HG03175 (cell line): ENCODE results near the gene DEUP1.
"Not testable (repeated sequence)": the region's sequence is repeated elsewhere in the genome, so short reads cannot be mapped to it uniquely, and the experiment has no call there.

Experiments used
- ATAC-seq: cut with Tn5 transposase; IDR thresholded peaks from one replicate; pipeline ENCODE4 v1.9.1; 2021; ENCODE audit warnings: mild to moderate bottlenecking, moderate library complexity; ENCODE audit not compliant: unreplicated experiment

Gene DEUP1

GRCh38 chr11:93350835-93351234 lies 20.3 kb downstream of the DEUP1 start:
- no peak for ATAC-seq

GRCh38 chr11:93359396-93359795 lies 28.9 kb downstream of the DEUP1 start:
- no peak for ATAC-seq

DNA sequence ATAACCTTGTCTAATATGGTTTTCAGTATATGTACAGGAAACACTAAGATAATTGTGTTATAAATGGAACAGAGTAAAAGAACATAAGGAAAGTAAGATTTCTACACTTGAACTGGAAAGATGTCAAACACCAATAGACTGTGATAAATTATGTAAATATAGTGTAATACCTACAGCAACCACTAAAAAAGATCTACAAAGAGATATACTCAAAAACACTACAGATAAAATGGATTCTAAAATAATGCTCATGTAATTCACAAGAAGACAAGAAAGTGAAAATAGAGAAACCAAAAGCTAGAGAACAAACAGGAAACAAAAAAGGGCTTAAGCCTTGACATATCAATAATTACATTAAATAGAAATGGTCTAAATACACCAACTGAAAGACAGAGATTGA lies 30.9 kb downstream of the DEUP1 start:
- no peak for ATAC-seq

GRCh38 chr11:93368022-93368421 lies 37.5 kb downstream of the DEUP1 start:
- no peak for ATAC-seq

GRCh38 chr11:93370260-93370659 lies 39.7 kb downstream of the DEUP1 start:
- ATAC-seq = no peak

GRCh38 chr11:93389737-93390136 lies 59.2 kb downstream of the DEUP1 start:
- ATAC-seq = no peak

DNA sequence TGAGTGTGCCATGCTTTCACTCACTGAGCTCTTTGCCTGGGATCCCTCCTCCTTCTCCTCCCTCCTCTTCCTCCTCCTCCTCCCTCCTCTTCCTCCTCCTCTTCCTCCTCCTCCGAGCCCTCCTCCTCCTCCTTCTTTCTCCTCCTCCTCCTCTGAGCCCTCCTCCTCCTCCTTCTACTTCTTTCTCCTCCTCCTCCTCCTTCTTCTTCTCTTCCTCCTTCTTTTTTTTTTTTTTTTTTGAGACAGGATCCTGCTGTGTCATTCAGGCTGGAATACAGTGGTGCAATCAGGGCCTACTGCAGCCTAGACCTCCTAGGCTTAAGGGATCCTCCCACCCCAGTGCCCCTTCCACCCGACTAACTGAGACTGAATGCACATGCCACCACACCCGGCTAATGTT lies 62.3 kb downstream of the DEUP1 start:
- ATAC-seq = no peak

GRCh38 chr11:93393386-93393785 lies 62.8 kb downstream of the DEUP1 start:
- ATAC-seq = no peak

- ATAC-seq = no peak
These were observed 63.9 kb downstream of the DEUP1 start for GRCh38 chr11:93394488-93394887.

DNA sequence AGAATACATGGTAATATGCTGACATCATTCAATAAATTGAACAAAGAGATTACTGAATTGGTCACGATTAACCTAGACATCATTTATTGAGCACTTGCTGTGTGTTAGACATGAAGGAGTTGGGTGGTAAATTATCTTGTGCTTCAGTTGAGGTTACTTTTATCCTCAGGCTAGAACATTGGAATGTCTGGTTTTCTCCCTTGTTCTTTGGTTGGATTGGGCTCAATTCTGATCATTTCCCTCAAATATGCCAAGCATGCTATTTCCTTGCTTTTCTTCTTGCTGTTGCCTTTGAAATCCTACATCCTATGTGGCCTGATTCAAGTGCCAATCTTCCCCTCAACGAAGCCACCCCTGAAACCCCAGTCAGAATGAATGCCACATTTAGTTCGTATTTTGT lies 65.8 kb downstream of the DEUP1 start:
- ATAC-seq = no peak

DNA sequence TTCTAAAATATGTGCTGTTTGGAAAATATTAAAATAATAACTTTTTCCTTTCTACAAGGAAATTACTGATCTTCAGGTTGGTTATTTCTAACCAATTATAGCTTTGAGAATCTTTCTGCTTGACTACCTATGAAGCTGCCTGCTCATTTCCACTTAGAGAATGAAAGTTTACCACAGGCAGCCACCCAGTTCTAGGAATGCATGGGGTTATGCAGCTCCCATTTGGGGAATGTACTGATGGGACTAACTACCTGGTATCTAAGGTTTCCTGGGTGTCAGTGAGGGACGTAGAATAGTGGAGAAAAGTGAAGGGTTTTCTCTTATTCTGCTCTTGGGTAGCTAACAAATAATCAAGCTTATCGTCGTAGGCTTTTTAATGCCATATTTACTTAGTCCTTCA lies 73.4 kb downstream of the DEUP1 start:
- ATAC-seq = no peak

GRCh38 chr11:93407777-93408401 lies 77.3 kb downstream of the DEUP1 start:
- ATAC-seq = no peak

- no peak for ATAC-seq
These were observed 79.9 kb downstream of the DEUP1 start for GRCh38 chr11:93410441-93410840.

- ATAC-seq = no peak
These were observed 81.2 kb downstream of the DEUP1 start for GRCh38 chr11:93411705-93412104.

DNA sequence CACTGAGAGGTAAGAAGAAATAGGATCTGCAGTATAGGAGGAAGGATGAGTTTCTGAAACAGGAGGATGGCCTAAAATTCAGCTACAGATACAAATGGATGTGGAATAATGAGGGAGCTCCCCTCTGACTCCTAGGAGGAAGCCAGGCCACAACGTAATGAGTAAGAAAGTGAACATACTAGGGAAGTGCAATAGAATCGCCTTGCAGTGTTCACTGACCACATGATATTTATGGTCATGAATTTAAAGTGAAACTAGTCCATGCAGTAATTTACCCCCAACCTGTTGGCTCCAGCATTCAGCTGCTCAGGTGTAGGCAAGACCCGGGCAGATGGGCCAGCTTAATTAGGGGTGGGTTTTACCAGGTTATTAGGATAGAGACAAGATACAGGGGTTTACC lies 101.7 kb downstream of the DEUP1 start:
- ATAC-seq = no peak

DNA sequence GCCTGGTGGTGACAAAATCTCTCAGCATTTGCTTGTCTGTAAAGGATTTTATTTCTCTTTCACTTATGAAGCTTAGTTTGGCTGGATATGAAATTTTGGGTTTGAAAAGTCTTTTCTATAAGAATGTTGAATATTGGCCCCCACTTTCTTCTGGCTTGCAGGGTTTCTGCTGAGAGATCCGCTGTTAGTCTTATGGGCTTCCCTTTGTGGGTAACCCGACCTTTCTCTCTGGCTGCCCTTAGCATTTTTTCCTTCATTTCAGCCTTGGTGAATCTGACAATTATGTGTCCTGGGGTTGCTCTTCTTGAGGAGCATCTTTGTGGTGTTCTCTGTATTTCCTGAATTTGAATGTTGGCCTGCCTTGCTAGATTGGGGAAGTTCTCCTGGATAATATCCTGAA lies 112.7 kb downstream of the DEUP1 start:
- ATAC-seq = not testable (repeated sequence)

DNA sequence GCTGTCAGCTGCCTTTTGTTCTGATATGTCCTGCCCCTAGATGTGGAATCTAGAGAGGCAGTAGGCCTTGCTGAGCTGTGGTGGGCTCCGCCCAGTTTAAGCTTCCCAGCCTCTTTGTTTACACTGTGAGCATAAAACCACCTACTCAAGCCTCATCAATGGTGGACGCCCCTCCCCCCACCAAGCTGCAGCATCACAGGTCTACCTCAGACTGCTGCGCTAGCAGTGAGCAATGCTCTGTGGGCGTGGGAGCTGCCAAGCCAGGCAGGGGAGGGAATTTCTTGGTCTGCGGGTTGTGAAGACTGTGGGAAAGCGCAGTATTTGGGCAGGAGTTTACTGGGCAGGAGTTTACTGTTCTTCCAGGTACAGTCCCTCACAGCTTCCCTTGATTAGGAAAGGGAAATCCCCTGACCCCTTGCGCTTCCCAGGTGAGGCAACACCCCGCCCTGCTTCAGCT lies 114.1 kb downstream of the DEUP1 start:
- ATAC-seq = no peak

- ATAC-seq = no peak
These were observed 127.7 kb downstream of the DEUP1 start for GRCh38 chr11:93458286-93458685.

GRCh38 chr11:93463666-93464065 lies 133.1 kb downstream of the DEUP1 start:
- ATAC-seq = not testable (repeated sequence)

DNA sequence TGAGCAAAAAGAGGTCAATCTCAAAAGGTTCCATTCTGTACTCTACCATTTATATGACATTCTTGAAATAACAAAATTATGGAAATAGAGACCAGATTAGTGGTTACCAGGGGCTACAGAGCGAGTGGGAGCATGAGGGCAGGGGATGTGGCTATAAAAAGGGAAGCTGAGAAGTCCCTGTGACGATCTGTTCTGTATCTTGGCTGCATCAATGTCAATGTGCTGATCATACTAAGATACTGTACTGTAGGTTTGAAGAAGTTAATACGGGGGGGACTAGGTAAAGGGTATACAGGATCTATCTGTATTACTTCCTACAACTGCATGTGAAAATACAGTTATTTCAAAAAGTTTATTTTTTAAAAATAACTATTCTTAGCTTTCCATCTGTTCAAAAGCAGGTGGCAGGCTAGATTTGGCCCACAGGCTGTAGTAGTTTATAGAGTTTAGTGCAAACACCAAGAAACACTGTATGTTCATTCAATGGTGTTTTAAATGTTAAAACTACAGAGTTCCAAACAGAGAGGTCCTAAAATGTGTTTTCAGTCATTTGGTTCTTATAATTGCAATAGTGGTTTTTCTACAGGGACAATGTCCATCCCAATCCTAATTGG lies 134.5 kb downstream of the DEUP1 start:
- ATAC-seq = no peak

DNA sequence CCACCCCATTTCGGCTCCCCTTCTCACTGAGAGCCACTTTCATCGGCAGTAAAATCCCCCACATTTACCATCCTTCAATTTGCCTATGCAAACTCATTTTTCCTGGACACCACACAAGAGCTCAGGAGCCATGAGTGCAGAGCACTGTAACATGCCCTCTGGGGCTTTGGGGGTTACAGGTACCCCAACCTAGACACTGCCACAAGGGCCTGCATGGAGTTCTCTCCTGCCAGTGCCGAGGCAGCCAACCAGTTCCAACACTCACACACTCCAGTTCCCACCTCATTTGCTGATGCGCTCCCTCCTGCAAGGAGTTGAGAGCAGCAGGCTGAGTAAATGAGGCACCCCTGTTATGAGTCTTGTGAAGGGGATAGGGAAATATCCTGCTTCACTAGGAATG lies 136.5 kb downstream of the DEUP1 start:
- no peak for ATAC-seq

GRCh38 chr11:93468290-93468689 lies 137.7 kb downstream of the DEUP1 start:
- no peak for ATAC-seq

DNA sequence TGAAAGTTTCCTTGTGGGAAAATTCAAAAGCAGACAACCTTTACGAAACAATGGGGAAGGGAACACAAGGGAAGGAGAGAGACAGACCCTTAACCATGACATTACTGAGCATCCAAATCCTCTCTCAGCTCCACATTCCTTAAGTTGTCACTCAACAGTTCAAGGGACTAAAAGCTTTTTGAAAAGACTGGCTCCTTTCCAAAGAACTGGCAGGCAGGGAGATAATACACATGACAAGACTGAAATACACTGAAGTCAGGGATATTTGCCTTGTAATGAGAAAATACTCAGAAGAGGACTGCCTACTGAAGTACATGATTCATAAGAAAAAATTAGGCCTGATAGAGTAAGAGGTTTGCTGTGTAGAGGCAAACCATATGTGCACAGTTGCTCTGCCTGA lies 143.6 kb downstream of the DEUP1 start:
- ATAC-seq = no peak
